NCI-H1930 (cell line): ENCODE results near the gene DHX36.

Experiments
- DNase-seq, 2 experiments: peaks; one replicate each; lab custom pipeline; 2025; lab: John Stamatoyannopoulos, UW

The DHX36 gene

DNA sequence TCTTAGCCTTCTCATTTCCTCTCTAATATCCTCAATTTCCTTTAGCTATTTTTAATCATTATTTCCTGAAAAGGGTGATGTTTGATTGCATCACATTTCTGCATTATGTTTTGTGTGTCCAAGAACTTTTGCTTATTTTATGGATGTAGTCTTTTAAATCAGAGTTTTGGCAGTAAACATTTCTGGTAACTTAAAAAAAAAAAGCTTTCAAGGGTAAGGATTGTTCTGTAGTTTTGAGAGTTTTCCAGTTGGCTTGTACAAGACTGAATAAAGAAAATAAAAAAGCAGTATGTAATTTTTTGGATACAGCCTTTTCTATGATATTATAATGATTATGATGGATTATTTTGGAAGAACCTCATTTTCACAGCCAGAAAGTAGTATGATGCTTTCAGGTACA is 99.4 kb downstream of the DHX36 start:
- DNase-seq, result no peak

DNA sequence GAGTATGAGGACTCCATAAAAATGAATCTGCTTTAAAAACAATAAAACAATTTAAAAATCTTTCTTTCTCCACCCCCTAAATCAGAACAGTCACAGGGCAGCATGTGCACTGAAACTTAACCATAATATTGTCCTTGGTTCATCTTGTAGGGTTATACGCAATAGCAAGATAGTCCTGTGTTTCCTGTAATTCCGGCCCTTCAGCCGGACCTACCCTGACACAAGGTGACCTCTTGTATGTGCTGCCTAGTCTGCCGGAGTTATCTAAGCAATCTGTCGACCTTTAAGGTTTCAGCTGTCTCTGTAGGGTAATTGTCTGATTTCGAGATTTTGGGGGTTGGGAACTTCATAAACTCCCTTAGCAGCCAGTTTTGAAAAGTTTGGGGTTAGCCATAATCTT is 99.9 kb downstream of the DHX36 start:
- DNase-seq, result no peak

DNA sequence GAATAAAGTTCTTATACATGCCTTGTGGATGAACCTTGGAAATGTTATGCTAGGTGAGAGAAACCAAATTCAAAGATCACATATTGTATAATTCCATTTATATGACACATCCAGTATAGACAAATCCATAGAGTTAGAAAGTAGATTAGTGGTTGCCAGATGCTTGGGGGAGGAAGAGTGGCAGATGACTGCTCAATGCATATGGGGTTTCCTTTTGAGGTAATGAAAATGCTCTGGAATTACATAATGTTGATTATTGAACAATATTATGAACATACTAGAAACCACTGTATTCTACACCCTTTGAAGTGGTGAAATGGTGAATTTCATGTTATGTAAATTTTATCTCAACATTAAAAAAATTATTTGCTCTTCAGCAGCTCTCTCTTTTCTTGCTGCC is 100.8 kb downstream of the DHX36 start:
- DNase-seq, result no peak
